ENCODE measurements around the gene FGD6. TPM values are rescaled to one million over a fixed set of nuclear protein-coding genes. Genes with fewer than 3 reads are reported as not detected.

Gene FGD6
- total RNA-seq, 2 experiments from 2014 or later, result 5.6 to 7.8 TPM

DNA sequence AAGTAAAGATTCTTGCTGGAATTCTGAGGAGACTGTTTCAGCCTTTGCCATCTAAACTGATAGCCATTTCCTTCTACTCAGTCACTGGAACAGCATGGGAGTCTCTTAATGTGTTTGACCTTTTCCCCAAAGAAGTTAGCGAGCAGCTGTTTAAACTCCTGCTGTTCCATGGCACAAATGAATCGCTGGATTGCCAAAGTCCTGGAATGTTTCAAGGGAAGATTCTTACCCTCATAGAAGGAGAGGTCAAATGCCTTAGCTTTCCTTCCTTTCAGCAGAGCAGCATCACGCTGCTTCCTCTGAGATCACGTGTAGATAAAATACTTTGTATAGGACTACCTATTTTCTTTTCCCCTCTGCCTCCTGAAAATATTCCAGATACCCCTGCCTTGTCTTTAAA is 133.3 kb downstream of the FGD6 start:
- CTCF ChIA-PET (ENCODE audit: unreplicated experiment), result interaction anchor here (1.2 kb wide), 1 partner anchor 10 kb away, joined by 3 read pairs; the partner anchor contains the start of gene NR2C1
- H3K4me1 ChIP-seq (ENCODE audit: insufficient read depth, low read length, poor library complexity, severe bottlenecking), result peaks cover 8% of the 10 kb centered on the region
- no peaks in the 10 kb centered on the region for H4K20me1 ChIP-seq (ENCODE audit: insufficient read depth, low read length)
- no peaks in the 10 kb centered on the region for H3K79me2 ChIP-seq (ENCODE audit: insufficient read depth, low read depth, low read length)
- no peak overlapping the region for H3K4me2 ChIP-seq (ENCODE audit: low read length)
- intact Hi-C loops (cut with micrococcal nuclease; ENCODE audit: unreplicated experiment), result no loop called here
- peaks cover 10% of the 10 kb centered on the region; the same call in 1 of the 2 replicates for H3K36me3 ChIP-seq (ENCODE audit: insufficient read depth, low read length)
- H3K9me2 ChIP-seq (ENCODE audit: insufficient read depth, low read length), result no peaks in the 10 kb centered on the region
- H3K27ac ChIP-seq (ENCODE audit: low read depth, low read length, poor library complexity, severe bottlenecking), result no peak overlapping the region
- no peak overlapping the region for H2AFZ ChIP-seq (ENCODE audit: low read length)
- DNase-seq (ENCODE audit: low spot score), result no peak
- no peak for TF ChIP-seq EZH2phosphoT487 (IDR thresholded peaks at IDR 0.05; ENCODE audit: borderline replicate concordance, low read depth, low read length)
- TF ChIP-seq CTCF (conservative IDR thresholded peaks at IDR 0.05; ENCODE audit: low read length), result no peak
- no peak overlapping the region for H3K4me3 ChIP-seq (ENCODE audit: low read depth, low read length, poor library complexity, severe bottlenecking)
- no TSS peak for BruUV-seq (replicated peaks)
- H3K9me3 ChIP-seq (ENCODE audit: low read length), result no peaks in the 10 kb centered on the region
- POLR2A ChIA-PET, result interaction anchor here (0.5 to 1.1 kb wide), 3 partner anchors 11 to 131 kb away, joined by 3 to 4 read pairs (median 3); partner anchors contain the start of gene NR2C1

GRCh38 chr12:95083471-95083870 is 133.8 kb downstream of the FGD6 start:
- no peak for DNase-seq (ENCODE audit: low spot score)
- H3K36me3 ChIP-seq (ENCODE audit: insufficient read depth, low read length), result peaks cover 5% of the 10 kb centered on the region; the same call in 1 of the 2 replicates
- TF ChIP-seq EZH2phosphoT487 (IDR thresholded peaks at IDR 0.05; ENCODE audit: borderline replicate concordance, low read depth, low read length) (no peak), CTCF (conservative IDR thresholded peaks at IDR 0.05; ENCODE audit: low read length) (no peak)
- H3K9me3 ChIP-seq (ENCODE audit: low read length), result no peaks in the 10 kb centered on the region
- intact Hi-C loops (cut with micrococcal nuclease; ENCODE audit: unreplicated experiment), result no loop called here
- H2AFZ ChIP-seq (ENCODE audit: low read length), result no peak overlapping the region
- H4K20me1 ChIP-seq (ENCODE audit: insufficient read depth, low read length), result no peaks in the 10 kb centered on the region
- BruUV-seq (replicated peaks), result no TSS peak
- H3K4me3 ChIP-seq (ENCODE audit: low read depth, low read length, poor library complexity, severe bottlenecking), result no peak overlapping the region
- H3K4me2 ChIP-seq (ENCODE audit: low read length), result no peak overlapping the region
- no peaks in the 10 kb centered on the region for H3K79me2 ChIP-seq (ENCODE audit: insufficient read depth, low read depth, low read length)
- POLR2A ChIA-PET, result interaction anchor here (0.6 kb wide), 1 partner anchor 98 kb away, joined by 4 read pairs; no protein-coding TSS in a partner anchor
- H3K4me1 ChIP-seq (ENCODE audit: insufficient read depth, low read length, poor library complexity, severe bottlenecking), result peaks cover 7% of the 10 kb centered on the region
- CTCF ChIA-PET (ENCODE audit: unreplicated experiment), result interaction anchor here (1.2 kb wide), 1 partner anchor 10 kb away, joined by 3 read pairs; the partner anchor contains the start of gene NR2C1
- no peak overlapping the region for H3K27ac ChIP-seq (ENCODE audit: low read depth, low read length, poor library complexity, severe bottlenecking)
- H3K9me2 ChIP-seq (ENCODE audit: insufficient read depth, low read length), result no peaks in the 10 kb centered on the region

DNA sequence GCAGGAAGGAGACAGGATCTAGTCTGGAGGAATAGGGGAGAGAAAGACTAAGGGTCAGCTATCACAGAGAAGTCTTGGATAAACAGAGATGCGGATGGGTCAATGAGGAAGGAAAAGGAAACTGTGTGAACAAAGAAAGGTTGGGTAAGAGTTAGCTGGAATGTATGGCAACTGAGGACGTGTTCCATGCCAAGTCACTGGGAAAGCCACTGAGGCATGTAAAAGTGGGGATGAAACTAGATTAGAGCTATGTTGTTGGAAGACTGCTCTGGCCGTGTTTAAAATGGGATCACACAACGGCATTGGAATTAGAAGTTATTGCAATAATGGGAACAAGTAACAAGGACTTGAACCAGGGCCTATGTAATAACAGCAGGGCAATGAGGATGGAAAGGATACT is 139.9 kb downstream of the FGD6 start:
- POLR2A ChIA-PET, result interaction anchor here (0.6 kb wide), 1 partner anchor 652 kb away, joined by 3 read pairs; no protein-coding TSS in a partner anchor
- H4K20me1 ChIP-seq (ENCODE audit: insufficient read depth, low read length), result no peaks in the 10 kb centered on the region
- no peaks in the 10 kb centered on the region for H3K36me3 ChIP-seq (ENCODE audit: insufficient read depth, low read length)
- CTCF ChIA-PET (ENCODE audit: unreplicated experiment), result no interaction called here
- no peak for DNase-seq (ENCODE audit: low spot score)
- peaks cover 7% of the 10 kb centered on the region for H3K79me2 ChIP-seq (ENCODE audit: insufficient read depth, low read depth, low read length)
- no peaks in the 10 kb centered on the region for H3K9me3 ChIP-seq (ENCODE audit: low read length)
- intact Hi-C loops (cut with micrococcal nuclease; ENCODE audit: unreplicated experiment), result no loop called here
- TF ChIP-seq EZH2phosphoT487 (IDR thresholded peaks at IDR 0.05; ENCODE audit: borderline replicate concordance, low read depth, low read length), result no peak
- no peak for TF ChIP-seq CTCF (conservative IDR thresholded peaks at IDR 0.05; ENCODE audit: low read length)
- H3K27ac ChIP-seq (ENCODE audit: low read depth, low read length, poor library complexity, severe bottlenecking), result no peak overlapping the region
- H3K4me1 ChIP-seq (ENCODE audit: insufficient read depth, low read length, poor library complexity, severe bottlenecking), result peaks cover 6% of the 10 kb centered on the region
- no TSS peak for BruUV-seq (replicated peaks)
- H3K4me2 ChIP-seq (ENCODE audit: low read length), result no peak overlapping the region
- no peak overlapping the region for H2AFZ ChIP-seq (ENCODE audit: low read length)
- H3K4me3 ChIP-seq (ENCODE audit: low read depth, low read length, poor library complexity, severe bottlenecking), result no peak overlapping the region
- no peaks in the 10 kb centered on the region for H3K9me2 ChIP-seq (ENCODE audit: insufficient read depth, low read length)
